Breast epithelium (tissue), 3 donors: ENCODE measurements around the gene HRH2.

Experiments used
- CTCF ChIP-seq, 3 donors: fragments of 450-650 bp; IDR thresholded peaks; one replicate each; pipeline ENCODE4 v1.5.1; 2016 to 2017; ENCODE audit warnings: antibody characterized with exemption in 3 of 3, mild to moderate bottlenecking in 3 of 3, moderate library complexity in 3 of 3
- POLR2AphosphoS5 ChIP-seq, 3 donors: sonication (generic); formaldehyde crosslinking; IDR thresholded peaks; one replicate each; pipeline ENCODE4 v1.6.1; 2017; ENCODE audit warnings: antibody characterized with exemption in 3 of 3

GRCh38 chr5:175686826-175687225 lies 29.0 kb downstream of the HRH2 start:
- no peak for TF ChIP-seq CTCF (IDR thresholded peaks at IDR 0.05)
- TF ChIP-seq POLR2AphosphoS5 (IDR thresholded peaks at IDR 0.05): no peak
